ENCODE data around the gene ZEB2.

Gene ZEB2

DNA sequence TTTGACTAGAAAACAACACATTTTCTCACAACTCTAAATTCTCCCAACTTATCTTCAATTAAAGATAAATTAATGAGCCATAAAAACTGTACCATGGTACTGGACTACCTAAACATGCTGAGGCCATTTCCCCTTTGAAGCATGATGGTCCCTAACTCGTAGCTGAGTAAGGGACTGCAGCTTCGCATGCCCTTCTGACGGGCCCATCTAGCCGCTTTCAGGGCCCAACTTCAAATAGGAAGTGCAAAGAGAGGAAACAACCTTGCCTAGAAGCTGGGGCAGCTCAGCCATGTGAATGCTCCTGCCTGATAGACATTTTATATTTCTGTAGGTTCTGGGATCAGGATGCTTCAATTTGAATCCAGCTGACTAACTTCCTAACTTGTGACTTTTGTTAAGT, 72.4 kb downstream of the ZEB2 start:
- no peak for DNase-seq

DNA sequence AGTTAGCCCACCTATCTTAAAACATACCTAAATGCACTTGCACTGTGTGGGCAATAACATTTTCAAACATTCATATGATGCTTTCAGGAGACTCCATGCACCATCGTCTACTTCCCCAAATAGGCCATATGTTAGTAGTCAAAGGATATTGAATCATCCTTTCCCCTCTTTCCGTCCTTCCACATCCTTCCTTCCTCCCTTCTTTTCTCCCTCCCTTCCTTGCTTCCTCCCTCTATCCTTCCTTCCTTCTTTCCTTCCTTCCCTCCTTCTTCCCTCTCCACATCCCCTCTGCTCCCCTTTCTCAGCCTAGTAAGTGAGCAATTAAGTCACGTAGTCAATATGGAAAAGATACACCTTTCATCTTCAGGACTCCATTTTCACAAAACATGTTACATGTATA, 73.8 kb downstream of the ZEB2 start:
- no peak for DNase-seq

DNA sequence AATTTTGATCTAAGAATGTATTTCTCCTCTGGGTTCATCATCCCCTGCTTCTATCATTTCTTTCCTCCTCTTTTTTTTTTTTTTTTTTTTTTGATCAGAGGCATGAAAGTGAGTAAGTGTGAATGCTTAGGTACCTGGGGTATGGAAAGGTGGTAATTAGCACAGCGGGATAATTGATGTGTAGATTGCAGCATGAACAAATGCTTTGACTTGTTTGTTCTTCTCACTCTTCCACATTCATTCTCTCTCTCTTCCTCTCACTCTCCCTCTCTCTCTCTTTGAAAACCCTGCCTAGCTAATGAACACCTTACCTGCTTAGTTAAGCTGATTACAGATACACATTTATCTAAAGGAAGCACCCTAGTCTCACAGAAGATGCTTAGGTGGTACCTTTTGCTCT, 74.7 kb downstream of the ZEB2 start:
- DNase-seq = no peak

DNA sequence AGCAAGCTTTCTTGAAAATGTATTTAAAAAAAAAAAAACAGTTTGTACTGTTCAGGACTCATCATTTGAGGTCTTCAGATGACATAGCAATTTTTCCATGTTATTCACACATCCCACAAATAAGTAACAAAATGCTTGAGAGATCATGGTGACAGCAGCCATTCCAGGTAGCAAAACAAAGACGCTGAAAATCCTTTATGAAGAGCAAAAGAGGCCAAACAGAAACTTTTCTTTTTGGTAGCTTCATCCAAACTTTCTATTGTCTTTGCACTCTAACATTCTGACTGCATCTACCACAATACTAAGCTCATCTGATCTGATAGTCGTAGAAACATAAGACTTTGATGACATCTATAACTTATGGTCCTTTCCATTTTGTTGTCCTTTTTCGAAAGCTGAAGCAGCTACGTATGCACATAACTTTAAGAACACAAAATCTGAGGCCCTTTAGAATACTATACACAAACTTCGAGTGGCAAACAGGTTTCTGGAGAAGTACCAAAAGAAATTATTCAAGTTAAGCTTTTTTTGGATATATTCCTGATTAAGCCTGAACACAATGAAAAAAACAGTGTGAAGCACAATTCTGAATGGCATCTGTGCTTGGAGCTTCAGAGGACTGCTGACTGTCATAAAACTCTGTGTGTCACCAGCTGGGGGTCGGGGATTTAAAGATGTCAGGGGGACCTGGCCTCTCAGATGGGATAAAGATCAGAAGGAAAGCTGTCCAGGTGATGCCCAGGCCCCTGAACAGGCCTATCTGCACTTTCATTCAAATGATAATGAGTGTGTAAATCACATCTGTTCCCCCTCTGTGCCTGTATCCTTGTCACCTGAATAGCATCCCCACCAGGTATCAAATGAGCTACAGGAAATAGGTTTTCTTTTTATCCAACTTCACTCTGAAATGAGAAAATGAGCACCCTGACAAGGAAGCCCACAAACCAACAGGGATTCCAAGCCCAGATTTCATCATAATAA, 75.8 kb downstream of the ZEB2 start:
- DNase-seq = no peak

DNA sequence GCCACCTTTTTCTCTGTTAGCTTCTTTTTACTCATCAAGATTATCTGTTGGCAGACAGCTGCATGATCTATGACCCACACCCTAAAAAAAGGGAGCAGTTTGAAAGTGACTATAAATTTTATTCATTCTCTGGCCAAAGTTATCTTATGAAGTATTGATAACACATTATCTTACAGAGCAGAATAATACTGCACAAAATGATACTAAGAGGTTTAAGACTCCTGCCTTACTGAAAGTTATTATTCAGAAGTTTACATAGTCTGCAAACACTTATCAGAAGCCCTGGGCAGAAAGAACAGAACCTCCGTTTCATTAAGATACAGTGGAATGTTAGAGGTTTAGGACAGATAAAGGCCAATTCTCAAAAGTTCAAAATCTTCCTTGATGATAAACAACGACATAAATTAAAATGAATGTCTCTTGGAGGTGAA, 78.2 kb downstream of the ZEB2 start:
- DNase-seq = no peak

DNA sequence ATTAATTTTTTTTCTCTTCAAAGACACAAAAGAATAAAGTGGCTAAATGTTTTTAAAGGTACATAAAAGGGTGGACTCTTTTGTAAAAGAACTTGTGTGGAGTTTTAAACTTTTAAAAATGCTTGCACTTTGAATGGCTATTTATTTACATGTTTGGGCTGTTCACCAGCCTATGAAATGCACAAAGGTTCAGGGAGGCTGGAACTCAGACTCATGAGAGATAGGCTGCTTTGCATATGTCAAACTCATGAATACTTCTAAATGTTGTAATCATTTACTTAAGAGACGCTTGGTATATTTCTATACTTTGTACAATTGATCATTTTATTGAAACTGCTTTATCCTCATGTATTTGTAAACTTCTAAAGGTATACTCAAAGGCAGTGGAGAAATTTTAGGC, 79.9 kb downstream of the ZEB2 start:
- no peak for DNase-seq

DNA sequence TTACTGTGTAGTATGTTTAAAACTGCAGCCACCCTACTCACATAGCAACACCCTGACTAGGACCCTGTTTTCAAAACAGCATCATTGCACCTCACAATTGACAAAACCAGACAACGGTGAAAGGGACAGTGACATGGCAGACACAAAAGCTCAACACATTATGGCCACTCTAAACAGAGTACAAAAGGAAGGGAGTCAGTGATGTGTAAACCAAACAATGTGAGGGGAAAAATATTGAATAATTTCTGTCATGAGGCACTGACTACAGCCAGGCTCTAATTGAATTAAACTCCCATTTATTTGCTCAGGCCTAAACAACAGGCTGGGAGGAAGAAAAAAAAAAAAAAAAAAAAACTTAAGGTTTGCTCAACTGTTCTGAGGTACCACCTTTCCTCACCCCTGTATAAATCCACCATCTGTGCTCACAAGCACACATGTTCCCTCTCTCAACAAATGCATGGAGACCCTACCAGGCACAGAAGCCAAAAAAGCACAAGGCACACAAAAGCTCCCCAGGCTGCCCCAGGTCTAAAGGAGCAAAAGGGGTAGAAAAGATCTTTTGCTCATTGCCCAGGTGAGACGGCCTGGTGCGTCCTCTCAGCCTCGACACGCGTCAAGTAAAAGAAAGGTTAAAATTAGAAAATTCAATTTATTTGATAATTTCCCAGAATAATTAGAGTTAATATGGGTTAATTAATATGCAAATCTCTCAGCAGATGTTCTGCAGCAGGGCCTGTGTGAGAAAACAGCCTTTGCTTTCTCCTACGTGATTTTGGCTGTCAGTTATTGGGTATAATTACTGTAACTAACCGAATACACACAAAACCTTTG, 80.9 kb downstream of the ZEB2 start:
- DNase-seq = no peak

DNA sequence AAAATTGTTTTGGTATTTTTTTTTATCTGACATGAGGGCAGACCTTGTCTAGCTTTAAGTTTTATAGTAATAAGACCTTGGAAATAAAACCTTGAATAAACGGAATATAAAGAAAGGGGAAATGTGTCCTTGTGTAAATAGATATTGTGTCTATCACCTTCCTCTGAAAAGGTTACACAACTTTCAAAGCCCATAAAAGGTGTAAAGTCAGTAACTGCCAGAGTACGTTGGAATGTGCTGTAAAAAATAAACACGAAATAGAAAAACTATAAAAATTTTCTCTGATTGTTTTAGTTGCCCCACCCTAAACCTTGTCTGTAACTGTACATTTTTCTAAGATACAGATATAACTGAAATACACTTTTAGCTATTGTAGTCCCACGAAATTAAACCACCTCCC, 82.3 kb downstream of the ZEB2 start:
- no peak for DNase-seq

DNA sequence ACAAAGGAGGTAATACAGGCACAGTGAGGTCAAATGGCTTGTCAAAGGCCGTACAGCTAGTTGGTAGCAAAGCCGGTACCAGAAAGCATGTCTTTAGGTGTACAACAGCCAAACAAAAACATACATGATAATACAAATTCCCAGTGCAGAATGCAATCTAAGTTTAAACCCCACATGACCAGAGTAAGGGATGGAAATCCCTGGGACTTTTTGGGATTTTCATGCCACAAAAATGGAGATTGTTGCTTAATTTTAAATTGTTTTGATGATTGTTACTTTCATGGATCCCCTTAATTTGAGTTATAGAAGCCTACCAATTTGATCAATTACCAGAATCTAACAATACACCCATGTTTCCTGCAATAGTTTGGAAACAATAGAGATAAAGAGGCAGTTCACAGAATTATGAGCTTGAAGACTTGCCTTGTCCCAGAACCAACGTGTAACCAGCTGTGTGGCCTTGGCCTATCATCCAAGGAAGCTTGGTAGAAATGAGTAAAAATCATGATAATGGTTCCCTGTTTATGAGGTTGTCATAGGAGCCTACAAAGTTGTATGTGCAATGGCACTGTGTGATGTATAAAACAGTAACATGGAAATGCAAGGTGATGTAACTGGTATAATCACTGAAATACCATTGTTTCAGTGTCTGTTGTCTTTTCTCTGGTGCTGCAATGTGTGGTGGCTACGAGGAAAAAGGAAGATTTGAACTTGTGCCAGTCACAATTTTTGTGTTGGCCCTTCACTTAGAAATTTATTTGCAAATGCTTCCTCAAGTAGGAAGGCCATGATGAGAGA, 85.3 kb downstream of the ZEB2 start:
- no peak for DNase-seq

DNA sequence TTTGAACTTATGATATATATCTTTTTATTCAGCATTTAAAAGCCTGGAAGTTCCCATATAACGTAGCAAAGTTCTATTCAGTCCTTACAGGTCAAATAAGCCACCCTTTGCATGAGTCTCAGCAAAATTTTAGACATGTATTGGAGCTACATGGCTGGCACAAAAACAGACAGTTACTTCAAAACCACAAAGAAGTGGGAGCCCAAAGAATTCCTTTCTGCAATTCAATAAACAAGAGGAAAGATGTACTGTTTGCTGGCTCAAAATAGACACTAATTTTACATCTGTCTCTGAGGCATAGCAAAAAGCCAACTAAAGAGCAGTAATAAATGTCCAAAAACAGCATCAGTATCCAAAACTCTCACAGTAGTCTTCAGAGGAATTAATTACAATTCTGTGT, 87.0 kb downstream of the ZEB2 start:
- DNase-seq = no peak

DNA sequence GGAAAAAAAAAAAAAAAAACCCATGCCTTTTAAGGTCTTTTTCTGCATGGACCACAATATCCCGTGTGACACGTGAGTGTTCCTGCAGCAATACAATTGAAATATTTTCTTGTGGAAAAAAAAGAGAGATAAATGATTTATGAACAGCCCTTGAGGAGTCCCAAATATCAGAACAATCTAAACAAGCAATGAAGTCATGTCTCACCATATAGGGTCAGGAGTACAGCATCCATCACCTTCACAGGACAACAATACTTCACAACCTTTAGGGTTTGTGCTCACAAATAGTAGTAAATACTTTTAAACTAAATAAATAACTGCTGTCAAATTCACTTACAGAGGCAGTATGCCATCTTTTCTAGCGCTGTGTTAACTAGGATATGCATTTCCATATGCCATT, 87.9 kb downstream of the ZEB2 start:
- DNase-seq = no peak

DNA sequence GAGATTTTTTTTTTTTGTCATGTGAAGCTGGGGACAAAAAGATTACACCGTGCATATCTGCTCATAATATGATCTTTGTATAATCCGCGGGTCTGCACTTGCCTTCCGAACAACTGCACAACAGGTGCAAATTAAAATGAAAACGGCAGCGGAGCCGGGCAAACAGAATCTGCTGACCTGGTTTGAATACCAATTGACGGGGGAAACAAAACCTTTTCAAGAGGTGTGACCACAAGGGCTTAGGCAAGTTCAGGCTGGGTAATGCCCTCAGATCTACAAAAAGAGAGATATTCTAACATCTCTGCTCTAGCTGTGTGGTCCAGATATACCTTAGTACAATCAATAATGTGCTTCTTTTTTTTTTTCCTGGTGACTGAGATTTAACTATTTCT, 88.5 kb downstream of the ZEB2 start:
- DNase-seq = no peak

DNA sequence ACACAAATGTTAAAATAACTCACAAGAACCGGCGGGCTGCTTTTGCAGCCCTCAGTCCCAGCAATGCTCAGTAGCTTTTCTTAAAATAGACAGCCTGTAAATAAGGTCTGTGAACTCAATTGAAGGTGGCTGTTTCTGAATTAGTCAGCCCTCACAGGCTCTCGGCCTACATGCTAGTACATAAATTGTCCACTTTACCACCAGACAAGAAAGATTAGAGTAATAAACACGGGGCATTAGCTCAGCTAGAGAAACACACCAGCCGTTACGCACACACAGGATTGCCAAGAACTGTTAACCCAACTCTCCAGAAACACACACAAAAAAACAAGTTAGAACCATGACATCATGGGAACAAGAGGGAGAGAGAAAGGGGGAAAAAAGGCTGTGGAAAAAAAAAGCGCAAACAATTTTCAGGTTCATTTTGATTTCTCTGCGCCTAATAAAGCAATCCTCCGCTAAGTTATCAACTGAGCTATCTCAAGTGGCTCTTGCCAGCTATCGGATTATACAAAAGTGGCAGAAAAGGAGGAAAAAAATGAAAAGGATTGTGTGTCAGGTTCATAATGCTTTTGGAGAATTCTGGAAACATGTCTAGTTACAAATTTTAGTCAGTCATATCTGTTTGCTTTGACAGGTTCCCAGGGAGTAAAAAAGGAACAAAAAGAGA, 89.1 kb downstream of the ZEB2 start:
- no peak for DNase-seq

DNA sequence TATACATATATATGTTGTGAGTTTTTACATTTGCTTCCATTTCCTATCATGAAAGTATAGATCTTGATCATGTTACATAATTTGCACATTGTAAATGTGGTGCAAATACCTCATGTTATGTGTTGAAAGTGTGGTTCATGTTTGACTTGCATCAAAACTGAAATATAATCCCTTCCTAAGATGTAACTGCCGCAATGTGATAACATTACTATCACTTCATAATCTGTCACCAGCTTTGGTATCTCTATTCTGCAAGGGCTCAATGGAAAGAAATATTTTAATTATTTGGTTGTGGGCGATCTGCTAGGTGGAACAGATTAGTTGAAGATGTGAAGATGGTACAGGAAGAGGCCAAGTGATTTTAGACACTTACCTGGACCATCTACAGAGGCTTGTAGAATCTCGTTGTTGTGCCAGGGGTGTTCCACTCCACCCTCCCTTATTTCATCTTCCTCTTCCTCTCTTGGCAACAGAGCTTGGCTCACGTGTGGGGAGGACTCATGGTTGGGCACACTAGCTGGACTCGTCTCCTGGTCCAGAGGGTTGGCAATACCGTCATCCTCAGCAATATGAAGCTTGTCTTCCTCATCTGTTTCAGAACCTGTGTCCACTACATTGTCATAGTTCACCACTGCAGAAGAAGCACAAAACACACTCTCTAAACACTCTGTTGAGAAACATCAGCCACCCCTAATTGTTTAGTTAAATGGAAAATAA, 90.4 kb downstream of the ZEB2 start:
- DNase-seq = no peak

DNA sequence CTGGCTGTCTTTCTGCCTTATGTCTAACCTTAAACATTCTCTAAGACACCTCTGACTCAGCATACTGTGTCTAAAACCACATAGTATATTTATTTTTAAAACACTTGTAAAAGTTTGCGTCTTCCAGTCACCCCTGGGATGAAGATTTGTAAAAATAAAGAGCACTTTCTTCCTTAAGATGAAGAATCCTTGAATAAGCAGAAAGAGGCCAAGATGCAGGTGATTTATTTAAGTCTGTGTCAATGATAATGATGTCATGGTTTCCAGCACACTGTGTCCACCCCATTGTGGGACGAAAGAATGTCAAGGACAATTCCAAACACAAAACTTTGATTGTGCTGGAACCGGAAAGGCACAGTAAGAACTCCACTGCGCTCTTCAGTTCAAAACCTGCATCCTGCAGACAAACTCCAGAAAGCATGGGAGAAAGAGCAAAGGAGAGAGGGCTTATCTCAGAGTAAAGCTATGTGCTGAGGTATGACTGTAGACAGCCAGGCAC, 92.9 kb downstream of the ZEB2 start:
- DNase-seq = no peak

DNA sequence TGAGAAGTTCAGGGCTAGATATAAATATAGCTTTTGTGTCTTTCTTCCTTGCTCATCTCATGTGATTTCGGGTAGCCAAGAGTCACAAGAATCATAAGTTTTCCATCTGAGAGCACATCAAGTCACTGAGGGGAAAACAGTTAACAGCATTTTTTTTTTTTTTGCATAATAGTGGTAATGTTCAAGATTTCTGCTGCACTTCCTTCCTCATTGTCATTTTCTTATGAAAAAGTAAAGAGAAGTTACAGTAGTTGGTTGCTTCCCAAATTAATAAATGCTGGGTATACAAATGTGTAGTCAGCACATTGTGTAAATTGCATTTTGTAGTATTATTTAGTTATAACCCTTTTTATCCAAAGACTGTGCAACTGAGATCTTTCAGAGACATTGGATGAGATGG, 93.6 kb downstream of the ZEB2 start:
- no peak for DNase-seq

DNA sequence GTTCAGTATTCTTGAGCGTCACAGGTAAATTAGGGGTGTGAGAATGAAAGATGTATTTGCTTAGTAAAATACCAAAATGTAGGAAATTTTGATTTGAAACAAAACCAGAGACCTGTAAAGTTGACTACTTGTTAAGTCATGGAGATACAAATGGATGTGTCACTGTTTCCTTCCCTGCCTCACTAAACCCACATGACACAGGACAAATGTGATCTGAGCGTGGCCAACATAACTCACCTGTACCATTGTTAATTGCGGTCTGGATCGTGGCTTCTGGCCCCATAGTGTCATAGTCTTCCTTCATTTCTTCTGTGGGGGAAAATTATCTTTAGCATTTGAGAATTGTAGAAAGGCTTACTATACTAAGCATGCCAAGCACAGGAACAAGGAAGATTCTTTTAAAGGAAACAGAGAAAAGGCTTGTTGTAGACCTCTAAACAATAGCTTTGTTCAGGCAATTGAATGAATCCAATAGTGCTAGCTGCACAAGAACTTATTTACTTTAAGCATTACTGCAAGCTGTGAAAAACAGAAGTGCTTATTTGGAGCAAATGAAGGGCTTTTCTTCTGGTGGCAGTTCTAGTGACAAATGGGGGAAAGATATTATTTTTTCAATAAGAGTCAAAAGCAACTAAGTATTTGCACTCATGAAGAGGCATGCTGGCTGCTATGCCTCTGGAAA, 95.2 kb downstream of the ZEB2 start:
- peak; percentile 17 for DNase-seq

DNA sequence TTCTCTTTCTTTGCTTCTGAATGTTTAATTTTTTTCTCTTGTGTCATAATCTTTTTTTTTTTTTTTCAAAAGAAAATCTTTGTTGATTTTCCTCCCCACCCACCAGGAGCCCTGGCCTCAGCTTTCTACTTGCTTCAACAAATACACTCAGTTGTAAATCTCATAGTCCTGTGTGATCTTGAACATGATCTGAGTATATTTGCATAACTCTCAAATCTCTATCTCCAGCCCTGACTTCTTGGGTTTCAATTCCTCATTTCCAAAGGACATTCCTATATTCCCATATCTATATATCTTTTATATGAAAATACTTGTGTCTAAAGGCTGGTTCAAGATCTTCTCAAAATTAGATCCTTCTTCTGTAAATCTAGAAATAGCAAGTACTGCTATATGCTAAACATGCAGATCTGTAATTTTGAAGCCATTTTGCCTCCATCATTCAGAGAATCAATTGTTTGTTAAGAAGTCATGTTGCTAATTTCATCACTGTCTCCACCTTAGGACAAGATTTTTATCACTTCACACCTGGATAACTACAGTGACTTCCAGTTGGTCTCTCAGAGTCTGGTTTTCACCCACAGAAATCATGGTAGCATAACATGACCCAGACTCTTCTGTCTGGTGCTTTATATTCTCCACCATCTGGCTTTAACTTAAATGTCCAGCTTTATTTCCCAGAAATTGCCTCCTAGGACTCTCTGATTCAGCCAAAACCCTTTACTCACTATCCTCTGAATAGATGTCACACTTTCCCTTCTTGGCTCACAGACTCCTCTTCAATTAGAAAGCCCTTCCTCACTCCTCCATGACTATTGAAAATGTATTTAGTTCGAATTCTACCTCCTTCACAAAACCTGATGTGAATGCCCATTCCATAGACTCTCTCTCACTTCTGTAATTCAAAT, 98.1 kb downstream of the ZEB2 start:
- DNase-seq = no peak

DNA sequence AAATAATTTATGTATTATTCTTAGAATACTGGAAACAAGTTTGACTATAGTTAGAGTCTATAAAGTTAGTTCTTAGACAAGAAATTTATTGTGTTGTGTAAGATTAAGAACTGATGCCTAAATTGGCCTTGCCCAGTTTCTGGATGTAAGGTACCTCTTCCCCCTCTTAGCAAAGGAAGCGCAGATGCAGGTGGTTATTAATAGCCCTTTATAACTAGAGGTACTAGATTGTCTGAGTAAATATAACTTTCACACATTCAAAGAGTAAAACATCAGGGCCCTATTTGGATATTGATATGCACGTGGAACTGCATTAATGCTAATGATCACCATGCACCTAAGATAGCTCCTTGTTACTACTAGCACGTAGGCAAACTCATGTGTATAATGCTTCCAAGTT, 100.7 kb downstream of the ZEB2 start:
- DNase-seq = no peak

DNA sequence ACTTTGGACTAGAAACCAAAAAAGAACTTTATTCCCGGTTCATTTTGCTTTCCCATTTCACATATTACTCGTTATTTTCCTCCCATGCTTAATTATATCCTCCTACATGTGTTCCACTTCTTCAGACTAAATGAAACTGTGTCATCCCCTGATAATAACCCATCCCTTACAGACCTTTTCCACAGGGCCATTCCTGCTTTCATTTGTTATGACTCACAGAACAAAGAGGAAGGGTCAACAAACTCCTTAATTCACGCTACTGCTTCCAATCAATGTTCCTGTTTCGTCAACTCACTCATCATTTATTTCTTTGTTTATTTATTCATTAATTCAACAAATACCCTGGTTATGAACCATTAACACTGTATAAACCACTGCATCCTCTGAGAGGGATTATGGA, 104.5 kb downstream of the ZEB2 start:
- no peak for DNase-seq
